GM06990 (cell line): ENCODE data around the gene TSGA10.

Experiments
- DNase-seq: peaks from one replicate; pipeline ENCODE4 v3.0.0-alpha.2; 2011; ENCODE audit not compliant: insufficient read length; ENCODE audit errors: extremely low read depth
- H3K27me3 ChIP-seq: replicated peaks from 2 replicates; pipeline ENCODE4 v1.6.0; 2011; ENCODE audit warnings: low read length; ENCODE audit not compliant: control insufficient read depth, insufficient read depth
- H3K36me3 ChIP-seq: 2 replicates; pipeline ENCODE4 v1.5.1; 2011; ENCODE audit warnings: low read length; ENCODE audit not compliant: control insufficient read depth, insufficient read depth
- H3K4me3 ChIP-seq: replicated peaks from 2 replicates; pipeline ENCODE4 v1.5.1; 2011; ENCODE audit warnings: low read depth, mild to moderate bottlenecking, control low read depth, low read length
- CTCF ChIP-seq: IDR thresholded peaks from 2 replicates; pipeline ENCODE4 v1.5.1; 2011; ENCODE audit warnings: low read length, control low read depth, mild to moderate bottlenecking, inconsistent platforms; ENCODE audit not compliant: insufficient read depth, poor library complexity, severe bottlenecking

The TSGA10 gene

GRCh38 chr2:99112617-99113016, 42.1 kb downstream of the TSGA10 start:
- no peak for TF ChIP-seq CTCF
- Histone ChIP-seq H3K4me3 (no peak overlapping the region), H3K27me3 (no peaks in the 10 kb centered on the region), H3K36me3 (no peaks in the 10 kb centered on the region)
- DNase-seq, result no peak

GRCh38 chr2:99111945-99112344, 42.8 kb downstream of the TSGA10 start:
- no peaks in the 10 kb centered on the region for H3K27me3 ChIP-seq
- DNase-seq, result no peak
- H3K4me3 ChIP-seq, result no peak overlapping the region
- no peaks in the 10 kb centered on the region for H3K36me3 ChIP-seq
- no peak for TF ChIP-seq CTCF

GRCh38 chr2:99111236-99111635, 43.5 kb downstream of the TSGA10 start:
- H3K4me3 ChIP-seq, result no peak overlapping the region
- H3K36me3 ChIP-seq, result no peaks in the 10 kb centered on the region
- H3K27me3 ChIP-seq, result no peaks in the 10 kb centered on the region
- DNase-seq, result no peak
- no peak for TF ChIP-seq CTCF

- no peaks in the 10 kb centered on the region for H3K36me3 ChIP-seq
- TF ChIP-seq CTCF, result no peak
- H3K4me3 ChIP-seq, result no peak overlapping the region
- no peak for DNase-seq
- H3K27me3 ChIP-seq, result no peaks in the 10 kb centered on the region
These were observed 47.8 kb downstream of the TSGA10 start for GRCh38 chr2:99106913-99107312.

GRCh38 chr2:99104006-99104405, 50.7 kb downstream of the TSGA10 start:
- no peak for DNase-seq
- no peak for TF ChIP-seq CTCF

GRCh38 chr2:99101697-99102096, 53.0 kb downstream of the TSGA10 start:
- Histone ChIP-seq H3K36me3 (no peaks in the 10 kb centered on the region), H3K4me3 (no peak overlapping the region), H3K27me3 (no peaks in the 10 kb centered on the region)
- DNase-seq, result no peak
- no peak for TF ChIP-seq CTCF

More at GRCh38 chr2:99104006-99104405, 50.7 kb downstream of the TSGA10 start:
- Histone ChIP-seq H3K36me3 (no peaks in the 10 kb centered on the region), H3K4me3 (no peak overlapping the region), H3K27me3 (no peaks in the 10 kb centered on the region)
